Activated B cell treated with CpG ODN at 0.5 μM for 24 hours (primary cell): ENCODE measurements around the gene EEF2K. TPM values are rescaled to one million over a fixed set of nuclear protein-coding genes. Genes with fewer than 3 reads are reported as not detected.

ENCODE experiments used
- ATAC-seq: fragments of 200-7000 bp; cut with Tn5 transposase; one replicate; pipeline ENCODE4 v1.10.0; 2021; ENCODE audit warnings: low read depth, mild to moderate bottlenecking, moderate library complexity
- CTCF ChIA-PET: fragments of 350-600 bp; sonication (Branson Sonifier 250); formaldehyde crosslinking; loops from one replicate; lab custom pipeline; 2021; ENCODE audit warnings: antibody characterized with exemption; lab: Charles Lee
- POLR2A ChIA-PET: fragments of 350-600 bp; sonication (Branson Sonifier 250); formaldehyde crosslinking; loops from one replicate; lab custom pipeline; 2021; ENCODE audit warnings: antibody characterized with exemption; lab: Charles Lee
- DNase-seq: peaks from one replicate; pipeline ENCODE4 v3.0.0; 2022
- H3K27ac Mint-ChIP-seq: one replicate; pipeline ENCODE4 v1.8.0; 2020; ENCODE audit warnings: mixed read lengths
- H3K27me3 Mint-ChIP-seq: one replicate; pipeline ENCODE4 v1.8.0; 2021; ENCODE audit warnings: mixed read lengths
- H3K36me3 Mint-ChIP-seq: one replicate; pipeline ENCODE4 v1.8.0; 2021; ENCODE audit warnings: low read depth, mixed read lengths
- H3K4me1 Mint-ChIP-seq: one replicate; pipeline ENCODE4 v1.8.0; 2021; ENCODE audit warnings: mixed read lengths
- H3K4me3 Mint-ChIP-seq: one replicate; pipeline ENCODE4 v1.8.0; 2020; ENCODE audit warnings: mild to moderate bottlenecking, mixed read lengths
- H3K9me3 Mint-ChIP-seq: one replicate; pipeline ENCODE4 v1.8.0; 2020; ENCODE audit warnings: mixed read lengths
- intact Hi-C: fragments of 100-400 bp; cut with micrococcal nuclease; formaldehyde crosslinking; loops from one replicate; pipeline ENCODE4 v1.15.1; 2024
- total RNA-seq: library from RNA; stranded (reverse); gene quantifications from 2 replicates; pipeline ENCODE4 v1.2.3, GENCODE V29; 2022
- TF ChIP-seq, protein P1 (sequence below): fragments of 200-600 bp; IDR thresholded peaks from one replicate; pipeline ENCODE4 v1.8.0; 2022; ENCODE audit warnings: antibody characterized with exemption, mild to moderate bottlenecking

Gene EEF2K
- total RNA-seq, 1 donor from 2014 or later: 29.7 TPM

- CTCF ChIA-PET: no interaction called here
- ATAC-seq (no peak), DNase-seq (no peak)
- Mint-ChIP-seq H3K4me3 (no peak overlapping the region), H3K27ac (no peak overlapping the region), H3K4me1 (peaks cover 34% of the 10 kb centered on the region), H3K9me3 (no peaks in the 10 kb centered on the region), H3K36me3 (peaks cover 83% of the 10 kb centered on the region), H3K27me3 (no peaks in the 10 kb centered on the region)
- intact Hi-C loops: no loop called here
- POLR2A ChIA-PET: no interaction called here
- TF ChIP-seq, protein P1, sequence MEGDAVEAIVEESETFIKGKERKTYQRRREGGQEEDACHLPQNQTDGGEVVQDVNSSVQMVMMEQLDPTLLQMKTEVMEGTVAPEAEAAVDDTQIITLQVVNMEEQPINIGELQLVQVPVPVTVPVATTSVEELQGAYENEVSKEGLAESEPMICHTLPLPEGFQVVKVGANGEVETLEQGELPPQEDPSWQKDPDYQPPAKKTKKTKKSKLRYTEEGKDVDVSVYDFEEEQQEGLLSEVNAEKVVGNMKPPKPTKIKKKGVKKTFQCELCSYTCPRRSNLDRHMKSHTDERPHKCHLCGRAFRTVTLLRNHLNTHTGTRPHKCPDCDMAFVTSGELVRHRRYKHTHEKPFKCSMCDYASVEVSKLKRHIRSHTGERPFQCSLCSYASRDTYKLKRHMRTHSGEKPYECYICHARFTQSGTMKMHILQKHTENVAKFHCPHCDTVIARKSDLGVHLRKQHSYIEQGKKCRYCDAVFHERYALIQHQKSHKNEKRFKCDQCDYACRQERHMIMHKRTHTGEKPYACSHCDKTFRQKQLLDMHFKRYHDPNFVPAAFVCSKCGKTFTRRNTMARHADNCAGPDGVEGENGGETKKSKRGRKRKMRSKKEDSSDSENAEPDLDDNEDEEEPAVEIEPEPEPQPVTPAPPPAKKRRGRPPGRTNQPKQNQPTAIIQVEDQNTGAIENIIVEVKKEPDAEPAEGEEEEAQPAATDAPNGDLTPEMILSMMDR: no peak
These were observed 96.8 kb downstream of the EEF2K start for GRCh38 chr16:22302776-22303363.

GRCh38 chr16:22304411-22304810 lies 98.3 kb downstream of the EEF2K start:
- Mint-ChIP-seq H3K4me3 (no peak overlapping the region), H3K36me3 (peaks cover 89% of the 10 kb centered on the region), H3K4me1 (peaks cover 21% of the 10 kb centered on the region), H3K27me3 (no peaks in the 10 kb centered on the region), H3K9me3 (no peaks in the 10 kb centered on the region), H3K27ac (no peak overlapping the region)
- POLR2A ChIA-PET: no interaction called here
- no peak for DNase-seq
- ATAC-seq: no peak
- TF ChIP-seq, protein P1: no peak
- intact Hi-C loops: no loop called here
- CTCF ChIA-PET: interaction anchor here (1.8 kb wide), 1 partner anchor 17 kb away, joined by 5 read pairs; no protein-coding TSS in a partner anchor

- H3K27ac Mint-ChIP-seq: no peak overlapping the region
- ATAC-seq (no peak), DNase-seq (no peak)
- intact Hi-C loops: no loop called here
- peaks cover 90% of the 10 kb centered on the region for H3K36me3 Mint-ChIP-seq
- ChIA-PET CTCF (interaction anchor here (0.5 to 1.2 kb wide), 2 partner anchors 12 to 33 kb away, joined by 3 to 4 read pairs; no protein-coding TSS in a partner anchor), POLR2A (no interaction called here)
- no peak overlapping the region for H3K4me3 Mint-ChIP-seq
- no peaks in the 10 kb centered on the region for H3K9me3 Mint-ChIP-seq
- no peaks in the 10 kb centered on the region for H3K27me3 Mint-ChIP-seq
- TF ChIP-seq, protein P1: no peak
- peaks cover 3% of the 10 kb centered on the region for H3K4me1 Mint-ChIP-seq
These were observed 100.7 kb downstream of the EEF2K start for GRCh38 chr16:22306788-22307187.

DNA sequence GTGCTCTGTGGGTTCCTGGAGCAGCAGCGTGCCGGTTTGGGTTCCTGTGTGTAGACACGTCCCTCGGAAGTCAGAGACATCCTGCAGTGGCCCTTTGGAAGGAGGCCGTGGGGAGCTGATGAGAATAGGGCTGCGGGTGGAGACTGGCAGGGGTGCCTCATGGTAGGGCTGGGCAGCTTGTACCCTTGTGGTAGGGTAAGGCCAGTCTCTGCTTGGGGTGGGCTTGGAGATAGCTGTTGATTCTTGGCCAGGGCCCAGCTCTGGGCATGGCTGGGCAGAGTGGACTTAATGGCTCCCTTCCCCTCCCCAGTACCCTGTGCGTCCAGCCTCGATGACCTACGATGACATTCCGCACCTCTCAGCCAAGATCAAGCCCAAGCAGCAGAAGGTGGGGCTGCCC lies 101.8 kb downstream of the EEF2K start:
- H3K4me3 Mint-ChIP-seq: no peak overlapping the region
- intact Hi-C loops: no loop called here
- ChIA-PET POLR2A (no interaction called here), CTCF (interaction anchor here (1.2 kb wide), 1 partner anchor 11 kb away, joined by 3 read pairs; no protein-coding TSS in a partner anchor)
- TF ChIP-seq, protein P1: no peak
- ATAC-seq (no peak), DNase-seq (no peak)
- H3K27me3 Mint-ChIP-seq: no peaks in the 10 kb centered on the region
- H3K36me3 Mint-ChIP-seq: peaks cover 89% of the 10 kb centered on the region
- no peak overlapping the region for H3K27ac Mint-ChIP-seq
- H3K9me3 Mint-ChIP-seq: no peaks in the 10 kb centered on the region
- H3K4me1 Mint-ChIP-seq: no peaks in the 10 kb centered on the region

DNA sequence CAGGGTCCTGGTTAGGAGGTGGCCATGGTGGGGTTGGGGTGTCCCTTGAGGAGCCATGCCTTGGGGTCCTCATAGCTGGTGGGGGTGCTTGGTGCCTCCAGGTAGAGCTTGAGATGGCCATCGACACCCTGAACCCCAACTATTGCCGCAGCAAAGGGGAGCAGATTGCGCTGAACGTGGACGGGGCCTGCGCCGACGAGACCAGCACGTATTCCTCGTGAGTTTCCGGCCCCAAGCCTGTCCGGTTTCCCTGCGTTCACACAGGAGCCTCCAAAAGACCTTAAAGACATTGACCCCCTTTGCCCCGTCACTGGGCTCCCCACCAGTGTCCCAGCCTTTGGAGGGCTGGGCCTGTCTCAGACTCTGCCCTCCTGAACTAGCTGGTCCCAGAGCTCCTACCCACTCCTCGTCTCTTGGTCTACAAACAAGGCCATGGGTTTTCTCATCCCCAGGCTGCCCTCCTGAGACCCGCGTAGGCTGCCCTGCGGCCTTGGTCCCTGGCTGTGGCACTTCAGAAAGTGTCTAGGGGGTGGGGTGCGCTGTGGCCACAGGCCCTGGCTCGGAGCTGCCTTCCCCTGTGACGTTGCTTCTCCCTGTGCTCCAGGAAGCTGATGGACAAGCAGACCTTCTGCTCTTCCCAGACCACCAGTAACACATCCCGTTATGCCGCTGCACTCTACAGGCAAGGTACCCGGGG lies 102.9 kb downstream of the EEF2K start:
- ATAC-seq: no peak
- ChIA-PET POLR2A (no interaction called here), CTCF (interaction anchor here (1.3 kb wide), 1 partner anchor 9 kb away, joined by 3 read pairs; no protein-coding TSS in a partner anchor)
- Mint-ChIP-seq H3K36me3 (peaks cover 91% of the 10 kb centered on the region), H3K27me3 (no peaks in the 10 kb centered on the region), H3K4me1 (no peaks in the 10 kb centered on the region), H3K27ac (no peak overlapping the region), H3K9me3 (no peaks in the 10 kb centered on the region), H3K4me3 (no peak overlapping the region)
- DNase-seq: no peak
- TF ChIP-seq, protein P1: no peak
- intact Hi-C loops: no loop called here
